ENCODE measurements around the gene AFAP1L2. TPM values are rescaled to one million over a fixed set of nuclear protein-coding genes. Genes with fewer than 3 reads are reported as not detected.

The AFAP1L2 gene
- total and polyA plus RNA-seq, 2 experiments from 2014 or later = 0.75 to 3.8 TPM

DNA sequence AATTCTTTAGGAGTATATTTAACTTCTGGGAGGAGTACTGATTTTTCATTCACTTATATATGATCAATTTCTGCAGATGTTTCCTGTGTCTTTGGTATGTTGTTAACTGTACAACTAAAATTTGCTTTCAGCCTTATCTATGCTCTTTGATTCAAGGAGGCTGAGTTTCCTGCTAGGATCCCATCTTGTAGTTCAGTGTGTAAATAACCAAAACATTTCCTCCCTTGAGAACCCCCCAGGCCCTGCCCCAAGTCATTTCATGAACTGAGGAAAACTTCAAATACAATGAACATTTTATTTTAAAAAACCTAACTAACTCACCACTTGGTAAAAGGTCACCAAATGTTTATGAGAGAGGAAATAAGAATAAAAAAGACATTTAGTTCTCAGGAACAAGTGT, 109.8 kb downstream of the AFAP1L2 start:
- H3K36me3 ChIP-seq = no peaks in the 10 kb centered on the region

DNA sequence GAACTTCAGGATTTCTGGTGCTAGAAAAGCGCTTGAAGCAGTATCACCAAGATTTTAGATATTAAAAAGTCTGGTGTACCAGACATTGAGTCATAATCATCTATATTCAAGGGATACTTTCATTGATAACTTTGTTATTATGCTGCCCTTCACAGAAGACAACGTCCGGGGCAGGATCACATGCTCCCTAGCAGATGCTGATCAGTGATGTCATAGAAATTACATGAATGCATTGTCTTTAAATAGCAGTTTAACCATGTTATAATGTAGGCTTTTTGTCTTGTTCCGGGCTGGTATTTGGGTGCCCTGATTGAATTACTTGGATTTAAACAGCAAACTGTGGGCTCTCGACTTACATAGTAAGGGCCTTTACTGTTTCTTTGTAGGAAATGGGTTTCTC, 111.2 kb downstream of the AFAP1L2 start:
- Histone ChIP-seq H3K27me3 (no peaks in the 10 kb centered on the region), H3K4me3 (no peak overlapping the region), H3K9me3 (ENCODE audit: low read depth) (no peaks in the 10 kb centered on the region), H3K4me1 (ENCODE audit: low read depth) (no peaks in the 10 kb centered on the region), H3K36me3 (no peaks in the 10 kb centered on the region), H3K27ac (no peak overlapping the region)
- TF ChIP-seq, protein P1, sequence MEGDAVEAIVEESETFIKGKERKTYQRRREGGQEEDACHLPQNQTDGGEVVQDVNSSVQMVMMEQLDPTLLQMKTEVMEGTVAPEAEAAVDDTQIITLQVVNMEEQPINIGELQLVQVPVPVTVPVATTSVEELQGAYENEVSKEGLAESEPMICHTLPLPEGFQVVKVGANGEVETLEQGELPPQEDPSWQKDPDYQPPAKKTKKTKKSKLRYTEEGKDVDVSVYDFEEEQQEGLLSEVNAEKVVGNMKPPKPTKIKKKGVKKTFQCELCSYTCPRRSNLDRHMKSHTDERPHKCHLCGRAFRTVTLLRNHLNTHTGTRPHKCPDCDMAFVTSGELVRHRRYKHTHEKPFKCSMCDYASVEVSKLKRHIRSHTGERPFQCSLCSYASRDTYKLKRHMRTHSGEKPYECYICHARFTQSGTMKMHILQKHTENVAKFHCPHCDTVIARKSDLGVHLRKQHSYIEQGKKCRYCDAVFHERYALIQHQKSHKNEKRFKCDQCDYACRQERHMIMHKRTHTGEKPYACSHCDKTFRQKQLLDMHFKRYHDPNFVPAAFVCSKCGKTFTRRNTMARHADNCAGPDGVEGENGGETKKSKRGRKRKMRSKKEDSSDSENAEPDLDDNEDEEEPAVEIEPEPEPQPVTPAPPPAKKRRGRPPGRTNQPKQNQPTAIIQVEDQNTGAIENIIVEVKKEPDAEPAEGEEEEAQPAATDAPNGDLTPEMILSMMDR (IDR thresholded peaks at IDR 0.05; ENCODE audit: low read depth, low read length) = no peak
- DNase-seq (ENCODE audit: low read depth in 1 of 2, low spot score in 1 of 2) = no peak

More for the DNA sequence above, 109.8 kb downstream of the AFAP1L2 start:
- Histone ChIP-seq H3K27ac (no peak overlapping the region), H3K9me3 (ENCODE audit: low read depth) (no peaks in the 10 kb centered on the region), H3K4me3 (no peak overlapping the region), H3K4me1 (ENCODE audit: low read depth) (no peaks in the 10 kb centered on the region), H3K27me3 (no peaks in the 10 kb centered on the region)
- DNase-seq (ENCODE audit: low read depth in 1 of 2, low spot score in 1 of 2) = no peak
- TF ChIP-seq, protein P1 (IDR thresholded peaks at IDR 0.05; ENCODE audit: low read depth, low read length) = no peak

DNA sequence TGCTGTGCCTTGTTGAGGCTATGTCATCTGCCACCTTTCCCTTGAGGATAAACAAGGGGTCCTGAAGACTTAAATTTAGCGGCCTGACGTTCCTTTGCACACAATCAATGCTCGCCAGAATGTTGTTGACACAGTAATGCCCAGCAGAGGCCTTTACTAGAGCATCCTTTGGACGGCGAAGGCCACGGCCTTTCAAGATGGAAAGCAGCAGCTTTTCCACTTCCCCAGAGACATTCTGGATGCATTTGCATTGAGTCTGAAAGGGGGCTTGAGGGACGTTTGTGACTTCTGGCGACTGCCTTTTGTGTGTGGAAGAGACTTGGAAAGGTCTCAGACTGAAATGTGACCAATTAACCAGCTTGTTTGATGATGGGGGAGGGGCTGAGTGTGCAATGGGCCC, 112.8 kb downstream of the AFAP1L2 start:
- Histone ChIP-seq H3K4me1 (ENCODE audit: low read depth) (no peaks in the 10 kb centered on the region), H3K27me3 (no peaks in the 10 kb centered on the region), H3K36me3 (no peaks in the 10 kb centered on the region), H3K4me3 (no peak overlapping the region), H3K9me3 (ENCODE audit: low read depth) (no peaks in the 10 kb centered on the region), H3K27ac (no peak overlapping the region)
- TF ChIP-seq, protein P1 (IDR thresholded peaks at IDR 0.05; ENCODE audit: low read depth, low read length) = no peak
- no peak for DNase-seq (ENCODE audit: low read depth in 1 of 2, low spot score in 1 of 2)

DNA sequence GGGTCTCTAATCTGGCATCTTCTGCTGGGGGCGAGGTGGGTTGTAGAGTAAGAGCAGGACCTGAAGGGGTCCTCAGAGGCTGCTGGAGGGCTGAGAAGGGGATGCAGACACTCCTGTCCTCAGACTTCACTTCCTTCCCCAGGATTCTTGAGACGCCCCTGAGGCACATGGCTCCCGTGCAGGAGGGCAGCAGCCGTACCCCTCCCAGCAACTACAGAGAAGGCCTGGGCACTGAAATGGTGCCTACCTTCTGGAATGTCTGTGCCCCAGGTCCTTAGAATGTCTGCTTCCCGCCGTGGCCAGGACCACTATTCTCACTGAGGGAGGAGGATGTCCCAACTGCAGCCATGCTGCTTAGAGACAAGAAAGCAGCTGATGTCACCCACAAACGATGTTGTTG, 113.2 kb downstream of the AFAP1L2 start:
- Histone ChIP-seq H3K4me3 (no peak overlapping the region), H3K27ac (no peak overlapping the region), H3K4me1 (ENCODE audit: low read depth) (no peaks in the 10 kb centered on the region), H3K9me3 (ENCODE audit: low read depth) (no peaks in the 10 kb centered on the region), H3K36me3 (no peaks in the 10 kb centered on the region), H3K27me3 (no peaks in the 10 kb centered on the region)
- no peak for DNase-seq (ENCODE audit: low read depth in 1 of 2, low spot score in 1 of 2)
- TF ChIP-seq, protein P1 (IDR thresholded peaks at IDR 0.05; ENCODE audit: low read depth, low read length) = no peak

DNA sequence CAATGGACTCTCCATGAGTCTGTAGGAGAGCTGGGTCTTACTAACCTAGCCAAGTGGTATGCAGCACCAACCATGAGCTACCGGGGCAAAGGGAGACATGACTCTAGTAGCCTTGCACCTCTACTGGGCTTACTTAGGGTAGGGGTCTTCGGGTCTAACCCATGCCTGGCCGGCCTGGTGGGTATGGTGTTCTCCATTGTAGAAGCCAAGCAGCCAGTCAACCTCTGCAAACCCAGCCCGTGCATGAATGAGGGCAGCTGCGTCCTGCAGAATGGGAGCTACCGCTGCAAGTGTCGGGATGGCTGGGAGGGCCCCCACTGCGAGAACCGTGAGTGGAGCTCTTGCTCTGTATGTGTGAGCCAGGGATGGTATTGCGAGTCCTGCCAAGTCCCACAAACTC, 114.3 kb downstream of the AFAP1L2 start:
- H3K4me1 ChIP-seq (ENCODE audit: low read depth) = no peaks in the 10 kb centered on the region
- H3K9me3 ChIP-seq (ENCODE audit: low read depth) = no peaks in the 10 kb centered on the region
- no peaks in the 10 kb centered on the region for H3K27me3 ChIP-seq
- no peak for DNase-seq (ENCODE audit: low read depth in 1 of 2, low spot score in 1 of 2)
- no peak overlapping the region for H3K4me3 ChIP-seq
- H3K36me3 ChIP-seq = no peaks in the 10 kb centered on the region
- H3K27ac ChIP-seq = no peak overlapping the region
- TF ChIP-seq, protein P1 (IDR thresholded peaks at IDR 0.05; ENCODE audit: low read depth, low read length) = no peak

DNA sequence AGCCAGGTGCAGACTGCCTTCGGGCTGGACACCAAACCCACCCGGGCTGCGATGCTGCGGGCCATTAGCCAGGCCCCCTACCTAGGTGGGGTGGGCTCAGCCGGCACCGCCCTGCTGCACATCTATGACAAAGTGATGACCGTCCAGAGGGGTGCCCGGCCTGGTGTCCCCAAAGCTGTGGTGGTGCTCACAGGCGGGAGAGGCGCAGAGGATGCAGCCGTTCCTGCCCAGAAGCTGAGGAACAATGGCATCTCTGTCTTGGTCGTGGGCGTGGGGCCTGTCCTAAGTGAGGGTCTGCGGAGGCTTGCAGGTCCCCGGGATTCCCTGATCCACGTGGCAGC, 115.2 kb downstream of the AFAP1L2 start:
- Histone ChIP-seq H3K4me1 (ENCODE audit: low read depth) (no peaks in the 10 kb centered on the region), H3K36me3 (no peaks in the 10 kb centered on the region), H3K27me3 (no peaks in the 10 kb centered on the region), H3K4me3 (no peak overlapping the region), H3K9me3 (ENCODE audit: low read depth) (no peaks in the 10 kb centered on the region), H3K27ac (no peak overlapping the region)
- TF ChIP-seq, protein P1 (IDR thresholded peaks at IDR 0.05; ENCODE audit: low read depth, low read length) = no peak
- no peak for DNase-seq (ENCODE audit: low read depth in 1 of 2, low spot score in 1 of 2)

All from cardiac muscle cell (in vitro differentiated cells and primary cell).